ENCODE results near the gene RHOH. TPM values are rescaled to one million over a fixed set of nuclear protein-coding genes. Genes with fewer than 3 reads are reported as not detected.

The RHOH gene
- total RNA-seq, 1 donor from 2014 or later = 0.17 TPM

DNA sequence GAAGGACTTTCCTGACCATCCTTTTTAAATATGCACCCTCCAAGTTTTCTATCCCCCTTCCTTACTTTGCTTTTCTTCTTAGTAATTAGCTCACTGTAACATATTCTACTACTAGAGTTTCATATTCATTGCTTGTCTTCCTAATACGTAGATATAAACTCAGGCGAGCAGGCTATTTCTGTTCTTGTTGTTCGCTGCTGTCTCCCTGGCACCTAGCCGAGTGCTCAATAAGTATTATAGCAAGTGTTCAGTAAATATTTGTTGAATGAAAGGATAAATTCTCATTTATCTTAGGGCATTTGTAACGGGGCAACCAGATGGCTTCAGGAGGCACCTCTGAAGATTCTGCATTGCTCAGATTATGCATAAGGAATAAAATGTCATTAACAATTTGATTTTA is 6.8 kb upstream of the RHOH start:
- DNase-seq = no peak

DNA sequence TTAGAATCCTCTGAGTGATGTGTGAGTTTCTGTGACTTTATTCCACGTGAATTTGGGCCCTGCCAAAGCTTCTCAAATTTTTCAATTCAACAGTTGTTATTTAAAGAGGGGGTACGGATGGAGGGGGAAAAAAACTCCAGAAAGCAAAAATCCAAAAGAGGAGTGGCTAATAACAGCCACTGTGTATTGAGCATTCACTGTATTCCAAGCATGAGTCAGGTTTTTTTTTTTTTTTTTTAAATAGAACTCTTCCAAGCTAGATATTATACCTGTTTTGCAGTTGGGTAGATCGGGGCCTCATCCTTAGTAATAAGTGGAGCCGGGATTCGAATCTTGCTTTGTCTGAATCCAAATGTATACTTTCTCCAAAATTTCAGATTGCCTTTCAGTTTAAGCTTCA is 6.4 kb upstream of the RHOH start:
- DNase-seq = no peak

DNA sequence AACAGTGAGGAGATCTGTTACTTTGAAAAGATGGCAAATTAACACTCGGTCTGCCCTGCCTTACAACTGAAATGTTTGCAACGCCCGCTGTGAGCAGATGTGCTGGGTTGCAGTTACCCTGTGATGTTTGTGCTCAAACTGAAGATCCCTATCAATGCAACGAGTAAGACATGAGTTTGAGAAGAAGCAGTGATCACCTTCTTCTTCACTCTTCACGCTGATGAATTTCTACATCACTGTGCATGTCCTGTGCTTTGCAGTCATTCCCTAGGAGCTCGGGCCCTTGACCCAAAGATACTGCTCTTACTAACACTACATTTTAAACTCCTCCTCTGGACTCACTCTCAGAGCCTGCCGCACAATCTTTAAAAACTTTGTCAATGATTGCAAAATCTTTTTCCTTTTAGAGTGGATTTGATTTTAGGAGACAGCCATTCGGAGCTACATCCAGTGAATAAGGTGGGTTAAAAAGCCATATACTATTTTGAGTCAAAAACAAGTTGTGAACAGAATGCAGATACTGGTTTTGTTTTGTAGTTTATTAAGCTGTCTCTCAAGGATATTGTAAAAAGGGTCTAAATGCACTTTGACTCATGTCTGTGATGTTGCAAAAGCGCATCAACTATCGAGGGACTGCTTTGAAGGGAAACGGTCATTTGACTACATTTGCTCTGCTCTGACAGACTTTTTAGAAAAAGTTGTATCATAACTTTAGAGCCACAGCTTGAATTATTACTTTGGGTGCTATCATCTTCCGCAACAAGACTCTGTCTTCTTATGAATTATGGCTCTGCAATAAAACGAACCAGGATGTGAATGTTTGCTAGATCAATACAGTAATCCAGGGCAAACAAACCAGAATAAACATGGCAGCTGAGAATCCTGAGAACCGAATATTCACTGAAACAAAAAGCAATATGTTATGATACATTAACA is 5.7 kb upstream of the RHOH start:
- no peak for DNase-seq

- DNase-seq = no peak
These were observed 4.5 kb upstream of the RHOH start for GRCh38 chr4:40192114-40193015.

GRCh38 chr4:40193016-40193571 is 3.7 kb upstream of the RHOH start:
- no peak for DNase-seq

DNA sequence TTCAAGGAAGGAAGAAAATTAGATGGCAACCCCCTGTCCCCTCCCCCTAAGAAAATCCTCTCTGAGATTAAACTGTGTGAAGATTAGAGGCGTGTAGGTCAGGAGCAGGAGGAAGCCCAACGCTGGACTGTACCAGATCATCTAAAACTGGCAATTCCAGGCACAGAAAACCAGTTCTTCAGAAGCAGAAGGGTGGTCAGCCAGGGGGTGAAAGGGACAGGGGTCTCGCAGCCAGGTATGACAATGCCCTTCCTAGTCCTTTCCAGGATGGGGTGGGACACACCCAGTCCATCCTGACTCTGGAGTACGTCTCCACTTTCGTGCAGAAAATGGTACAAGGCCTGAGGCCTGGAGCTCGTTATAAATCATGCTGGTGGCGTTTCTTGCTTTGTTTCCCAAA is 3.3 kb upstream of the RHOH start:
- DNase-seq = no peak

- peak; percentile 34 for DNase-seq
These were observed 2.1 kb upstream of the RHOH start for GRCh38 chr4:40194602-40195161.

GRCh38 chr4:40195182-40196177 is 1.4 kb upstream of the RHOH start:
- no peak for DNase-seq

- DNase-seq = no peak
These were observed 559 bp upstream of the RHOH start for GRCh38 chr4:40196272-40196671.

- DNase-seq = no peak
These were observed 1.3 kb downstream of the RHOH start for GRCh38 chr4:40197879-40198689.

- no peak for DNase-seq
These were observed 2.4 kb downstream of the RHOH start for GRCh38 chr4:40199179-40199670.

DNA sequence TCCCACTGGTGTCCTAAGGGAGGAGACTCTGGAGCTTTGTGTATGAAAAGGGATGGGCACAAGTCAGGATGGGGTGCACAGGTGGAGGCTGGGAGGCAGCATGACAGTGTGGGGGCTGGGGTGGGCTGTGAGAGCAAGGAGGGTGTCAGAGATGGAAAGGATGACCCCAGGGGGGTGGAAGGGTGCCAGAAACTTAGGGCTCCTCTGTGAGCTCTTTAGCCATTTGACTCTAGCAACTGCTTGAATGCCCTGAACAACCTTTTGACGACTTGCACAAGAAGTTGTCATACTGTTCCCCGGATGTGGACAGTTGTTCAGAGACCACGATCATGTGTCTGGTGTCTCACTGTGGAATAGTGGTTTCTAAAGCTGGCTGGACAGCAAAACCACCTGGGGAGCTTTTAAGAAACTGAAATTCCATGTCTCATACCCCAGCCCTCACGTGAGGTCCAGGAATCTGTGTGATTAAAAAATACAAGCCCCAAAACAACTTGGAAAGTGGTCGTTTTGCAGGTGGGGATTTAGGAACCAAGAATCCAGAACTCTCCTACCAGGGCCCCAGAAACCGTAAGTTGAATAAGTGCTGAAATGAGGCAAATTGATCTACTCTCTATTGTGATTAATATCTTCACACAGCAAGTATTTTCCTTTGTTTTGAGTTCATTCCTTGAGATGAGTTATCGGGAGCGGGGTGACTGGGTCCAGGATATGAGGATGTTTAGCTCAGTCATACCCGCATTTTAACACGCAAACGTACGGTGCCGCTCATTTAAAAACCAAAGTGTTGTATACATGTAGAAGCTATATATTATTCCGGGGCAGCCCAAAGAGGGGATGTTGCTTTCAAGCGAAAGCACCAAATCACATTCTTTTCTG is 3.4 kb downstream of the RHOH start:
- DNase-seq = no peak

DNA sequence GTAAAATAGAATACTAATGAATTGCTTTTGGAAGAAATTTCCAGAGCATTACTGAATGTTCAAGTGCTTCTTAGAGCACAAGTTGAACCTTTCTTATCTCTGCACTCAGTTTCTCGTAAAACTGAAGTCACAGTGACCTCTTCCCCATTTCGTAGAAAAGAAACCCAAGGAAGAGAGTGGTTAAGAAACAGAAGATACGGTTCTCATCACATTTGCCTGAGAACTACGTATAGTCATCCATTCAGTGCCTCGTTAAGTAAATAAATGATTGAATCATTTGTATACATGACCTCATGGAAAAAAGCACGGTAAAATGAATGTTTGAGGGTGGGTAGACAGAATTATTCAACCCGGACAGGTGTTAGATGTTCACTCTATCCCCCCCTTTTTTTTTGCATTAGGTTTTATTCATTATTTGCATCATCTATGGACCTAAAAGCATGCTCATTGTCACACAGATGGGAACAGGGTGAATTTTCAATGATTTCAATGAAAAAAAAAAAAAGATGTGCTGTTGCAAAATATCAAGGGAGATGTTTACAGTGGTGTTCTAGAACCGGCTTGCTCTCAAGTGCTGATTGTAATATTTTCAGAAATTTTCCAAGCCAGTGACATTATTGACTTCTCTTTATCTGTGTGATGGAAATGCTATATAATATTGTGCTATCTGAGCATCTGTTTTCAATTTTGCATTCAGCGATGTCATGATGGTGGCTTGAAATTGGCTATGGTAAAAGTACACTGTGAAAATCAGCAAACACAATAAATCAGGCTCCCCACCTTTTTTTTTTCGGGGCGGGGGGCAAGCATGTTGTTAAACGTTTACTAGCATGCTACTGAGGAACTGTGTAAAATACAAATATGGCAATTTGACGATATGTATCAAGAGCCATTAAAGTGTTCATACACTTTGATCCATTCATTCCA is 4.3 kb downstream of the RHOH start:
- DNase-seq = no peak

- no peak for DNase-seq
These were observed 5.1 kb downstream of the RHOH start for GRCh38 chr4:40201898-40202297.

- no peak for DNase-seq
These were observed 5.6 kb downstream of the RHOH start for GRCh38 chr4:40202474-40202873.

GRCh38 chr4:40204507-40205258 is 7.9 kb downstream of the RHOH start:
- DNase-seq = no peak
